Keratinocyte (primary cell): ENCODE results near the gene CCDC9B. TPM values are rescaled to one million over a fixed set of nuclear protein-coding genes. Genes with fewer than 3 reads are reported as not detected.

Experiments
- DNase-seq: peaks from one replicate; pipeline ENCODE4 v3.0.0-alpha.2; 2011; ENCODE audit warnings: low read depth, missing footprints, low spot score
- FAIRE-seq: peaks from 2 replicates; lab custom pipeline; 2011; peaks lifted over from hg19 to GRCh38; lab: Jason Lieb, UNC
- H2AFZ ChIP-seq: 2 replicates; pipeline ENCODE4 v1.6.0; 2012; ENCODE audit warnings: low read length, control low read depth, inconsistent platforms; ENCODE audit not compliant: control insufficient read depth
- H3K27ac ChIP-seq: 2 replicates; pipeline ENCODE4 v1.5.1; 2011; ENCODE audit warnings: low read length; ENCODE audit not compliant: control insufficient read depth, insufficient read depth
- H3K27me3 ChIP-seq: 3 replicates; pipeline ENCODE4 v1.6.0; 2011; ENCODE audit warnings: low read length; ENCODE audit not compliant: control insufficient read depth, insufficient read depth; ENCODE audit errors: extremely low read depth
- H3K36me3 ChIP-seq, 2 experiments: 2 replicates in 1 of 2; 3 replicates in 1 of 2; pipeline ENCODE4 v1.5.1; 2011; ENCODE audit warnings: low read length in 2 of 2, mild to moderate bottlenecking in 1 of 2; ENCODE audit not compliant: control insufficient read depth in 2 of 2, insufficient read depth in 2 of 2; ENCODE audit errors: extremely low read depth in 1 of 2
- H3K4me1 ChIP-seq: 3 replicates; pipeline ENCODE4 v1.5.1; 2011; ENCODE audit warnings: low read length; ENCODE audit not compliant: control insufficient read depth, insufficient read depth; ENCODE audit errors: extremely low read depth
- H3K4me2 ChIP-seq: 3 replicates; pipeline ENCODE4 v1.6.0; 2011; ENCODE audit warnings: low read depth, low read length; ENCODE audit not compliant: control insufficient read depth, insufficient read depth; ENCODE audit errors: extremely low read depth
- H3K4me3 ChIP-seq, 3 experiments: fragments of 200-600 bp in 1 of 3; sonication (generic) in 1 of 3; 2 replicates in 2 of 3; 3 replicates in 1 of 3; pipeline ENCODE4 v1.5.1; 2011 to 2016; ENCODE audit warnings: low read length in 3 of 3, mild to moderate bottlenecking in 3 of 3, control low read depth in 2 of 3, inconsistent platforms in 1 of 3, low read depth in 1 of 3, mixed read lengths in 1 of 3, mixed run types in 1 of 3, moderate library complexity in 1 of 3; ENCODE audit not compliant: control insufficient read depth in 2 of 3, insufficient read depth in 2 of 3; ENCODE audit errors: extremely low read depth in 1 of 3
- H3K79me2 ChIP-seq: 2 replicates; pipeline ENCODE4 v1.6.0; 2012; ENCODE audit warnings: low read length; ENCODE audit not compliant: control insufficient read depth, insufficient read depth
- H3K9ac ChIP-seq: 3 replicates; pipeline ENCODE4 v1.6.0; 2011; ENCODE audit warnings: low read length; ENCODE audit not compliant: control insufficient read depth, insufficient read depth; ENCODE audit errors: extremely low read depth
- H3K9me1 ChIP-seq: 3 replicates; pipeline ENCODE4 v1.6.0; 2011; ENCODE audit warnings: low read length; ENCODE audit not compliant: control insufficient read depth, insufficient read depth; ENCODE audit errors: extremely low read depth
- H3K9me3 ChIP-seq: 2 replicates; pipeline ENCODE4 v1.5.1; 2012; ENCODE audit warnings: low read depth, low read length; ENCODE audit not compliant: control insufficient read depth
- H4K20me1 ChIP-seq: 3 replicates; pipeline ENCODE4 v1.6.0; 2011; ENCODE audit warnings: low read length; ENCODE audit not compliant: control insufficient read depth, insufficient read depth; ENCODE audit errors: extremely low read depth
- EZH2 ChIP-seq: IDR thresholded peaks from one replicate; pipeline ENCODE4 v1.6.1; 2012; ENCODE audit warnings: inconsistent platforms, mild to moderate bottlenecking, low read length, moderate library complexity
- dilution Hi-C: fragments of 300-500 bp; cut with MboI; formaldehyde crosslinking; loops from one replicate; pipeline ENCODE4 v1.7.0; 2020; ENCODE audit warnings: low sequenced_read_pairs; ENCODE audit not compliant: extremely low pct_ligation_motif_present
- polyA plus RNA-seq, 5 experiments: library from polyadenylated mRNA; depleted of rRNA in 3 of 5; stranded (reverse) in 3 of 5; stranded (forward) in 1 of 5; unstranded in 1 of 5; fragments of >200 nt; gene quantifications; 1 replicate in 1 of 5; 2 replicates in 3 of 5; 3 replicates in 1 of 5; pipeline versions ENCODE4 v1.2.1 to v1.2.3, GENCODE V29; 2011 to 2012; ENCODE audit warnings: missing spikeins in 2 of 5, low read depth in 1 of 5, low replicate concordance in 1 of 5
- TF ChIP-seq, protein P1 (sequence below), 3 experiments: IDR thresholded peaks in 1 of 3; conservative IDR thresholded peaks in 1 of 3; optimal IDR thresholded peaks in 1 of 3; 2 replicates in 2 of 3; 3 replicates in 1 of 3; pipeline versions ENCODE3 to v1.5.1; 2011; ENCODE audit warnings: low read length in 3 of 3, mild to moderate bottlenecking in 3 of 3, moderate library complexity in 2 of 3, control low read depth in 1 of 3, inconsistent platforms in 1 of 3; ENCODE audit not compliant: insufficient read depth in 2 of 3; ENCODE audit errors: extremely low read depth in 1 of 3

Gene CCDC9B
- polyA plus RNA-seq, 1 donor (not counting 4 experiments of a cell fraction or from before 2014, with no cell fraction given): 9.6 TPM

- TF ChIP-seq EZH2: no peak
These were observed 2.8 kb upstream of the CCDC9B start for GRCh38 chr15:40343512-40343911.

GRCh38 chr15:40342416-40343320 lies 1.9 kb upstream of the CCDC9B start:
- Histone ChIP-seq H2AFZ (no peak overlapping the region), H3K9me3 (no peaks in the 10 kb centered on the region), H3K4me1 (peaks cover 65% of the 10 kb centered on the region), H3K4me2 (peak overlapping the region; percentile 37), H3K36me3 (peaks cover 4 to 7% of the 10 kb centered on the region in 2 experiments), H3K4me3 (no peak overlapping the region), H3K9me1 (no peaks in the 10 kb centered on the region), H3K27ac (peak overlapping the region; percentile 70), H3K9ac (peak overlapping the region; percentile 22), H3K79me2 (peaks cover 27% of the 10 kb centered on the region), H4K20me1 (no peaks in the 10 kb centered on the region), H3K27me3 (no peaks in the 10 kb centered on the region)
- dilution Hi-C loops: no loop called here
- DNase-seq: no peak
- TF ChIP-seq EZH2: no peak
- TF ChIP-seq, protein P1, sequence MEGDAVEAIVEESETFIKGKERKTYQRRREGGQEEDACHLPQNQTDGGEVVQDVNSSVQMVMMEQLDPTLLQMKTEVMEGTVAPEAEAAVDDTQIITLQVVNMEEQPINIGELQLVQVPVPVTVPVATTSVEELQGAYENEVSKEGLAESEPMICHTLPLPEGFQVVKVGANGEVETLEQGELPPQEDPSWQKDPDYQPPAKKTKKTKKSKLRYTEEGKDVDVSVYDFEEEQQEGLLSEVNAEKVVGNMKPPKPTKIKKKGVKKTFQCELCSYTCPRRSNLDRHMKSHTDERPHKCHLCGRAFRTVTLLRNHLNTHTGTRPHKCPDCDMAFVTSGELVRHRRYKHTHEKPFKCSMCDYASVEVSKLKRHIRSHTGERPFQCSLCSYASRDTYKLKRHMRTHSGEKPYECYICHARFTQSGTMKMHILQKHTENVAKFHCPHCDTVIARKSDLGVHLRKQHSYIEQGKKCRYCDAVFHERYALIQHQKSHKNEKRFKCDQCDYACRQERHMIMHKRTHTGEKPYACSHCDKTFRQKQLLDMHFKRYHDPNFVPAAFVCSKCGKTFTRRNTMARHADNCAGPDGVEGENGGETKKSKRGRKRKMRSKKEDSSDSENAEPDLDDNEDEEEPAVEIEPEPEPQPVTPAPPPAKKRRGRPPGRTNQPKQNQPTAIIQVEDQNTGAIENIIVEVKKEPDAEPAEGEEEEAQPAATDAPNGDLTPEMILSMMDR (optimal IDR thresholded peaks at IDR 0.05 in 1 of 3, IDR thresholded peaks at IDR 0.05 in 1 of 3, conservative IDR thresholded peaks at IDR 0.05 in 1 of 3; ENCODE audit: extremely low read depth in 1 of 3, insufficient read depth in 2 of 3, low read length in 3 of 3): no peak
- FAIRE-seq: peak; percentile 88

More at GRCh38 chr15:40343512-40343911, 2.8 kb upstream of the CCDC9B start:
- FAIRE-seq (peak; percentile 79), DNase-seq (no peak)
- Histone ChIP-seq H3K9me1 (no peaks in the 10 kb centered on the region), H3K27me3 (no peaks in the 10 kb centered on the region), H2AFZ (no peak overlapping the region), H3K4me2 (peak overlapping the region; percentile 10), H3K4me1 (peaks cover 56% of the 10 kb centered on the region), H4K20me1 (no peaks in the 10 kb centered on the region), H3K36me3 (peaks cover 0 to 1% of the 10 kb centered on the region in 2 experiments), H3K9ac (peak overlapping the region; percentile 22), H3K79me2 (peaks cover 19% of the 10 kb centered on the region), H3K4me3 (no peak overlapping the region), H3K27ac (peak overlapping the region; percentile 70), H3K9me3 (no peaks in the 10 kb centered on the region)
- dilution Hi-C loops: no loop called here
